Measurements from ENCODE around the gene BRIP1. TPM values are rescaled to one million over a fixed set of nuclear protein-coding genes. Genes with fewer than 3 reads are reported as not detected.

BRIP1 gene
- total RNA-seq, 2 donors from 2014 or later = 10.8 to 23.1 TPM

DNA sequence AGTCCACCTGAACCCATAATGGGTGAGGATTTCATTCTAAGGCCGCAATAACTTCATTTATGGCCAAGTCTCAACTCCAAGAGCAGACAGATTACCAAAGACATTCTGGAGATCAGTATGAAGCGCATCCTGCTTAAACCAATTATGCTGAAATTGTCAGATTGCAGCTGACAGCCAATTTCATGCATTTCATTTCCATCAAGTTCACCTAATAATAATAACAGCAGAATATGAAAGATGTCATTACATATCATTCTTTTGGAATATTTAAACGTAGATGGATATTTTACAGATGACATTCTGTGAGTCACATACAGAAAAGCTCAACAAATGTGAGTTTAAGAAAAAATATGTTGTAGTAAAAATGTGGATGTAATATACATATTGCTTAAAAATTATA is 217.4 kb downstream of the BRIP1 start:
- Mint-ChIP-seq H3K27ac (no peak overlapping the region), H3K27me3 (peaks cover 19 to 26% of the 10 kb centered on the region in 2 donors), H3K4me3 (no peak overlapping the region), H3K9me3 (no peaks in the 10 kb centered on the region), H3K36me3 (peaks cover 5% of the 10 kb centered on the region), H3K4me1 (ENCODE audit: low read depth in 2 of 2) (no peaks in the 10 kb centered on the region)
- DNase-seq (ENCODE audit: low spot score) (no peak), ATAC-seq (no peak)

DNA sequence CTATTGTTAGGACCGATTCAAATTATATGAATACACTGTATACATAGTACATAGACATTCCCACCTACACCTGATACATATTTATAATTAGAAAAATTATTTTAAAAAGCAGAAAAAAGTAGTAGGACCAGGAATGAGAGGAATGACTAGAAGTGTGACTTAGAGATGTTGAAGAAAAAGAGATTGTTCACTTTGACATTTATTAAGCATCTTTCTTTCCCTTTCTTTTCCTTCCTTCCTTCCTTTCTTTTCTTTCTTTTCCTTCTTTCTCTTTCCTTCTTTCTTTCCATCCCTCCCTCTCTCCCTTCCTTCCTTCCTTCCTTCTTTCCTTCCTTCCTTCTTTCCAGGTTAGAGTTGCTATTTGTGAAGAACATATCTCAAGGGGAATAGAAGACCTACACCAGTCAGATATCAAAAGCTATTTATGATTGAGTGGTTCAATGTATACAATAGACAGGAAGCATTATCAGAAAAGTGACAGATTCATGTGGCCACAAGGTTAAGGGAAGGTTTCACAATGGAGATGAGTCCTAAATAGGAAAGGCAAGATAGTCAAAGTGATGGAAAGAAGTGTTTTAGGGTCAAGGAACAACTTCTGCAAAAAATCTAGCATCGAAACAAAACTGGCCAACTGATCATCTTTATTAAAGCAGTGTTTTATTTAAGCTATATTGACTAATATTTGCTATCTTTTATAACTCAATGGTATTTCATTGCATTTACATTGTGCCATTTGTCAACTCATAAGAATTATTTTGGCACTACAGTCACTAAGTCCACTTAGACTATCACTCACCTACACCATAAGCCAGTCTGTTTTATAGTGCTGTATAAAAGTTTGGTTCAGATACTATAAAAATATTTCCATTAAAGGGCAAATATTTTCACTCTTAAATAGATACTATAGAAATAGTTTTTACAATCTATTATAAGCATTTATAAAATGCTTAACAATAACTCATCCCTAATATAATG is 218.2 kb downstream of the BRIP1 start:
- H3K36me3 Mint-ChIP-seq = no peaks in the 10 kb centered on the region
- ATAC-seq (no peak), DNase-seq (ENCODE audit: low spot score) (no peak)
- no peak overlapping the region for H3K27ac Mint-ChIP-seq
- no peaks in the 10 kb centered on the region for H3K9me3 Mint-ChIP-seq
- H3K27me3 Mint-ChIP-seq = peaks cover 15 to 25% of the 10 kb centered on the region in 2 donors
- no peak overlapping the region for H3K4me3 Mint-ChIP-seq
- no peaks in the 10 kb centered on the region for H3K4me1 Mint-ChIP-seq (ENCODE audit: low read depth in 2 of 2)

GRCh38 chr17:61642768-61643167 is 220.6 kb downstream of the BRIP1 start:
- H3K4me1 Mint-ChIP-seq (ENCODE audit: low read depth in 2 of 2) = no peaks in the 10 kb centered on the region
- peaks cover 25 to 48% of the 10 kb centered on the region in 2 donors for H3K27me3 Mint-ChIP-seq
- no peak overlapping the region for H3K4me3 Mint-ChIP-seq
- no peaks in the 10 kb centered on the region for H3K36me3 Mint-ChIP-seq
- DNase-seq (ENCODE audit: low spot score) = no peak
- ATAC-seq = no peak
- no peak overlapping the region for H3K27ac Mint-ChIP-seq
- no peaks in the 10 kb centered on the region for H3K9me3 Mint-ChIP-seq

DNA sequence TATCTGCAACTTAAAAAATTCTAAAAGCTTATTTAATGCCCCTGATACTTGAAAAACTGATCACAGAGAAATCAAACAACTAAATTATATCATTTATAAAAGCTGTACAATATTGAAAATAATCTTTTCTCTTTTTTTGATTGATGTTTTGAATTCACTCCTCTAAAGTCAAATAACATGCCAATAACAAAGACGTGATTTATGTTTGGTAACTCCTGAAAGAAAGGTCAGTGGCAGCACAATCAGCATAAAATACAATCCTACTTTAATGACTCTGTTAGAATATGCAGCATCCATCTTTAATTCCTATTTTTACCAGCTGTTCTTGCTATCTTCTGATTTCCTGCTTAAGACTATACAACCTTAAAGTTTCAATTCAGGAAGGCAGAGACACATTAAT is 221.6 kb downstream of the BRIP1 start:
- Mint-ChIP-seq H3K36me3 (no peaks in the 10 kb centered on the region), H3K27me3 (peaks cover 32 to 59% of the 10 kb centered on the region in 2 donors), H3K27ac (no peak overlapping the region), H3K9me3 (no peaks in the 10 kb centered on the region), H3K4me3 (no peak overlapping the region), H3K4me1 (ENCODE audit: low read depth in 2 of 2) (no peaks in the 10 kb centered on the region)
- DNase-seq (ENCODE audit: low spot score) = no peak
- no peak for ATAC-seq

DNA sequence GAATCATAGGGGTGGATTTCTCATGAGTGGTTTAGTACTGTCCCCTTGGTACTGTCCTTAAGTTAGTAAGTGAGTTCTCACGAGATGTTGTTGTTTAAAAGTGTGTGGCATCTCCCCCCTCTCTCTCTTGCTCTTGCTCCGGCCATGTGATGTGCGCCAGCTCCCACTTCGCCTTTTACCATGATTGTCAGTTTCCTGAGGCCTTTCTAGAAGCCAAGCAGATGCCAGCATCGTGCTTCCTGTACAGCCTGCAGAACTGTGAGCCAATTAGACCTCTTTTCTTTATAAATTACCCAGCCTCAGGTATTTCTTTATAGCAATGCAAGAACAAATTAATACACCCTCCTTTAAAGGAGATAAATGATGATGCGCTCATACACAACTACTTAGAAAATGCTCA is 222.2 kb downstream of the BRIP1 start:
- no peaks in the 10 kb centered on the region for H3K4me1 Mint-ChIP-seq (ENCODE audit: low read depth in 2 of 2)
- H3K27me3 Mint-ChIP-seq = peaks cover 34 to 63% of the 10 kb centered on the region in 2 donors
- no peaks in the 10 kb centered on the region for H3K9me3 Mint-ChIP-seq
- DNase-seq (ENCODE audit: low spot score) = no peak
- H3K27ac Mint-ChIP-seq = no peak overlapping the region
- no peaks in the 10 kb centered on the region for H3K36me3 Mint-ChIP-seq
- no peak for ATAC-seq
- no peak overlapping the region for H3K4me3 Mint-ChIP-seq

DNA sequence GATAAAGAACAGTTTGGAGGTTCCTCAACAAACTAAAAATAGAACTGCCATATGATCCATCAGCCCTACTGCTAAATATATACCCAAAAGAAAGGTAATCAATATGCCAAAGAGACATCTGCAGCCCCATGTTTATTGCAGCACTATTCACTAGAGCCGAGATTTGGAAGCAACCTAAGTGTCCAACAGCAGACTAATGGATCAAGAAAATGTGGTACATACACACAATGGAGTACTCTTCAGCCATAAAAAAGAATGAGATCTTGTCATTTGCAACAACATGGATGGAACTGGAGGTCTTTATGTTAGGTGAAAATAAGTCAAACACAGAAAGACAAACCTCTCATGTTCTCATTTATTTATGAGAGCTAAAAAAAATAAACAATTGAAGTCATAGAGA is 223.5 kb downstream of the BRIP1 start:
- Mint-ChIP-seq H3K27me3 (peaks cover 39 to 71% of the 10 kb centered on the region in 2 donors), H3K36me3 (no peaks in the 10 kb centered on the region), H3K4me1 (ENCODE audit: low read depth in 2 of 2) (no peaks in the 10 kb centered on the region), H3K4me3 (no peak overlapping the region), H3K27ac (no peak overlapping the region), H3K9me3 (no peaks in the 10 kb centered on the region)
- no peak for ATAC-seq
- DNase-seq (ENCODE audit: low spot score) = no peak

GRCh38 chr17:61638087-61638486 is 225.2 kb downstream of the BRIP1 start:
- Mint-ChIP-seq H3K36me3 (no peaks in the 10 kb centered on the region), H3K4me3 (no peak overlapping the region), H3K27me3 (peaks cover 36 to 76% of the 10 kb centered on the region in 2 donors), H3K27ac (no peak overlapping the region), H3K9me3 (no peaks in the 10 kb centered on the region), H3K4me1 (ENCODE audit: low read depth in 2 of 2) (no peaks in the 10 kb centered on the region)
- no peak for ATAC-seq
- no peak for DNase-seq (ENCODE audit: low spot score)

- no peaks in the 10 kb centered on the region for H3K4me1 Mint-ChIP-seq (ENCODE audit: low read depth in 2 of 2)
- H3K9me3 Mint-ChIP-seq = no peaks in the 10 kb centered on the region
- DNase-seq (ENCODE audit: low spot score) = peak; percentile 61
- peaks cover 46 to 92% of the 10 kb centered on the region in 2 donors for H3K27me3 Mint-ChIP-seq
- H3K36me3 Mint-ChIP-seq = no peaks in the 10 kb centered on the region
- ATAC-seq = no peak
- H3K4me3 Mint-ChIP-seq = no peak overlapping the region
- no peak overlapping the region for H3K27ac Mint-ChIP-seq
Observed at GRCh38 chr17:61635913-61636432, 227.4 kb downstream of the BRIP1 start.

DNA sequence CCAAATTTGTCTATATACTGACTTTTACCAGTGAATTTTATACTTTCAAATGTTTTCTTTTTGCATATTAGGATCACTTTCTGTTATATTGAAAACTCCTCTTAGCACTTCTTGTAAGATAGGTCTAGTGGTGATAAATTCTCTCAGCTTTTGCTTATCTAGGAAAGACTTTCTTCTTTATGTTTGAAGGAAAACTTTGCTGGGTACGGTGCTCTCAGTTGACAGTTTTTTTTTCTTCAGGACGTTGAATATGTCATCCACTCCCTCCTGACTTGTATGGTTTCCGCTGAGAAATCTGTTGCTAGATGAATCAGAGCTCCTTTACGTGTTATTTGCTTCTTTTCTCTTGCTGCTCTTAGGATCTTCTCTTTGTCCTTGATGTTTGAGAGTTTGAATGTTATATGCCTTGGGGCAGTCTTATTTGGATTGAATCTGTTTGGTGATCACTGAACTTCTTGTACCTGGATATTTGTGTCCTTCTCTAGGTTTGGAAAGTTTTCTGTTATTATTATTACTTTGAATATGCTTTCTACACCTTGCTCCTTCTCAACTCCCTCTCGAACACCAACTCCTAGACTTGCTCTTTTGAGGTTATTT is 228.3 kb downstream of the BRIP1 start:
- Mint-ChIP-seq H3K4me1 (ENCODE audit: low read depth in 2 of 2) (no peaks in the 10 kb centered on the region), H3K27ac (no peak overlapping the region), H3K4me3 (no peak overlapping the region), H3K36me3 (no peaks in the 10 kb centered on the region), H3K9me3 (no peaks in the 10 kb centered on the region), H3K27me3 (peaks cover 49 to 91% of the 10 kb centered on the region in 2 donors)
- no peak for DNase-seq (ENCODE audit: low spot score)
- ATAC-seq = no peak

- peaks cover 45 to 82% of the 10 kb centered on the region in 2 donors for H3K27me3 Mint-ChIP-seq
- no peak overlapping the region for H3K4me3 Mint-ChIP-seq
- DNase-seq (ENCODE audit: low spot score) = no peak
- no peak for ATAC-seq
- H3K4me1 Mint-ChIP-seq (ENCODE audit: low read depth in 2 of 2) = no peaks in the 10 kb centered on the region
- no peak overlapping the region for H3K27ac Mint-ChIP-seq
- H3K36me3 Mint-ChIP-seq = no peaks in the 10 kb centered on the region
- no peaks in the 10 kb centered on the region for H3K9me3 Mint-ChIP-seq
Observed at GRCh38 chr17:61634011-61634539, 229.3 kb downstream of the BRIP1 start.

DNA sequence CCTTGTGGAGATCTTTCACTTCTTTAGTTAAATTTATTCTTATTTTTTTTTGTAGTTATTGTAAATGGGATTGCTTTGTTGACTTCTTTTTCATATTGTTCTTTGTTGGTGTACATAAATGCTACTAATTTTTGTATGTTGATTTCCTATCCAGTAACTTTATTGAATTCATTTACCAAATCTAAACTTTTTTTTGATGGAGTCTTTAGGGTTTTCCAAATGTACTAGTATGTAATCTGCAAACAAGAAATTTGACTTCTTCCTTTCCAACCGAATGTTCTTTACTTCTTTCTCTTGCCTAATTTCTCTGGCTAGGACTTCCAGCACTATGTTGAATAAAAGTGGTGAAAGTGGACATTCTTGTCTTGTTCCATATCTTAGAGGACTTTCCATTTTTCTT is 230.5 kb downstream of the BRIP1 start:
- no peaks in the 10 kb centered on the region for H3K36me3 Mint-ChIP-seq
- no peak for DNase-seq (ENCODE audit: low spot score)
- H3K4me3 Mint-ChIP-seq = no peak overlapping the region
- H3K27ac Mint-ChIP-seq = no peak overlapping the region
- H3K27me3 Mint-ChIP-seq = peaks cover 40 to 69% of the 10 kb centered on the region in 2 donors
- no peaks in the 10 kb centered on the region for H3K4me1 Mint-ChIP-seq (ENCODE audit: low read depth in 2 of 2)
- H3K9me3 Mint-ChIP-seq = no peaks in the 10 kb centered on the region
- no peak for ATAC-seq

DNA sequence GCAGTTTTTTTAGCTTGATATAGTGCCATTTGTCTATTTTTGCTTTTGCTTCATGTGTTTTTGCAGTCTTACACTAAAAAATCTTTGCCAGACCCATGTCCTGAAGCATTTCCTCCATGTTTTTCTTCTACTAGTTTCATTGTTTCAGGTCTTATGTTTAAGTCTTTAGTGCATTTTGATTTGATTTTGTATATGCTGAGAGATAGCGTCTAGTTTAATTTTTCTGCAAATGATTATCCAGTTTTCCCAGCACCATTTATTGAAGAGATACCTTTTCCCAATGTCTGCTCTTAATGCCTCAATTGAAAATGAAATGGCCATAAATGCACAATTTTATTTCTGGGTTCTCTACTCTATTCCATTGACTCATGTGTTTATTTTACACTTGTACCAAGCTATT is 231.5 kb downstream of the BRIP1 start:
- DNase-seq (ENCODE audit: low spot score) (no peak), ATAC-seq (no peak)
- no peak overlapping the region for H3K27ac Mint-ChIP-seq
- no peaks in the 10 kb centered on the region for H3K4me1 Mint-ChIP-seq (ENCODE audit: low read depth in 2 of 2)
- H3K36me3 Mint-ChIP-seq = no peaks in the 10 kb centered on the region
- H3K27me3 Mint-ChIP-seq = peaks cover 35 to 67% of the 10 kb centered on the region in 2 donors
- H3K4me3 Mint-ChIP-seq = no peak overlapping the region
- H3K9me3 Mint-ChIP-seq = no peaks in the 10 kb centered on the region

All from natural killer cell treated with Interleukin-12 subunit alpha and Interleukin-12 subunit beta and Interleukin-15 and Interleukin-18, amount 100 ng/mL, for 72 hours (primary cell).